H1 (cell line): ENCODE measurements around the gene ANO9. TPM values are rescaled to one million over a fixed set of nuclear protein-coding genes. Genes with fewer than 3 reads are reported as not detected.

ENCODE experiments used
- SIN3A ChIP-seq, 2 experiments: IDR thresholded peaks in 1 of 2; conservative IDR thresholded peaks in 1 of 2; 2 replicates each; pipeline ENCODE4 v1.6.1; 2011 to 2012; ENCODE audit warnings: low read length in 2 of 2, improper control_type of control experiment in 1 of 2, low read depth in 1 of 2, mild to moderate bottlenecking in 1 of 2
- polyA plus RNA-seq, 7 experiments: library from polyadenylated mRNA; depleted of rRNA in 3 of 7; stranded (reverse) in 5 of 7; unstranded in 2 of 7; fragments of >200 nt in 5 of 7; fragments of 200-250 nt in 2 of 7; gene quantifications; 1 replicate in 5 of 7; 2 replicates in 1 of 7; 4 replicates in 1 of 7; pipeline versions ENCODE4 v1.2.1 to v1.2.3, GENCODE V29; 2011 to 2013; ENCODE audit warnings: missing spikeins in 2 of 7, mixed read lengths in 2 of 7
- total RNA-seq: library from RNA; stranded (reverse); fragmentation: NEBNext Ultra II Directional; extraction: Animal tissue kit (Norgen Biotek cat#: 25700); gene quantifications from 2 replicates; pipeline ENCODE4 v1.2.1, GENCODE V29; 2021

Gene ANO9
- total and polyA plus RNA-seq, 2 of the 8 experiments (the other 6 are each of a cell fraction or from before 2014, with no cell fraction given) = 20.0 to 20.7 TPM

GRCh38 chr11:380095-380480, 61.7 kb downstream of the ANO9 start (continued):
- no peak for TF ChIP-seq SIN3A (conservative IDR thresholded peaks at IDR 0.05 in 1 of 2, IDR thresholded peaks at IDR 0.05 in 1 of 2; ENCODE audit: low read depth in 1 of 2, low read length in 2 of 2)
